Cardiac fibroblast (primary cell): ENCODE measurements around the gene LRRC74A.

Experiments used
- DNase-seq, 2 donors: peaks; one replicate each; pipeline versions ENCODE4 v3.0.0 to v3.0.0-alpha.2; 2010; ENCODE audit warnings: low read depth in 2 of 2
- H3K4me3 ChIP-seq, 2 donors: replicated peaks in 1 of 2; 1 replicate in 1 of 2; 2 replicates in 1 of 2; pipeline ENCODE4 v1.5.1; 2011; ENCODE audit warnings: low read depth in 2 of 2, low read length in 2 of 2, mild to moderate bottlenecking in 2 of 2, moderate library complexity in 1 of 2
- CTCF ChIP-seq: IDR thresholded peaks from one replicate; pipeline ENCODE4 v1.5.1; 2011; ENCODE audit warnings: low read depth, mild to moderate bottlenecking, low read length, inconsistent platforms

LRRC74A gene

GRCh38 chr14:76844223-76844622 lies 18.0 kb downstream of the LRRC74A start:
- DNase-seq = peak; percentile 85
- peak; percentile 52 for TF ChIP-seq CTCF
- no peak overlapping the region for H3K4me3 ChIP-seq

- no peak overlapping the region for H3K4me3 ChIP-seq
- DNase-seq = no peak
Measured at GRCh38 chr14:76846331-76847047, 20.3 kb downstream of the LRRC74A start.

GRCh38 chr14:76848879-76849278 lies 22.7 kb downstream of the LRRC74A start:
- DNase-seq = no peak
- no peak overlapping the region for H3K4me3 ChIP-seq
- TF ChIP-seq CTCF = no peak

More at GRCh38 chr14:76846331-76847047, 20.3 kb downstream of the LRRC74A start:
- no peak for TF ChIP-seq CTCF

- no peak for DNase-seq
- no peak for TF ChIP-seq CTCF
- H3K4me3 ChIP-seq = no peak overlapping the region
Measured at GRCh38 chr14:76855066-76855465, 28.9 kb downstream of the LRRC74A start.

DNA sequence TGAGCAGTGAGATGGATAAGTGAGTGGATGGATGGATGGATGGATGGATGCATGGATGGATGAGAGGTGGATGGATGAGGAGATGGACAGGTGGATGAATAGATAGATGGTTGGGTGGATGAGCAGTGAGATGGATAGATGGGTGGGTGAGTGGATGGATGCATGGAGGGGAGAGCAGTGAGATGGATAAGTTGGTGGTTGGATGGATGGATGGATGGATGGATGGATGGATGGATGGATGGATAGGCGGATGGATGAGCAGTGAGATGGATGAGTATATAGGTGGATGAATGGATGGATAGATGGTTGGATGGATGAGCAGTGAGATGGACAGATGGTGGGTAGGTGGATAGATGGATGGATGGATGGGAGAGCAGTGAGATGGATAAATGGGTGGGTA lies 30.6 kb downstream of the LRRC74A start:
- no peak for DNase-seq
- no peak for TF ChIP-seq CTCF
- H3K4me3 ChIP-seq = no peak overlapping the region

GRCh38 chr14:76861574-76862255 lies 35.5 kb downstream of the LRRC74A start:
- no peak for DNase-seq
- no peak overlapping the region for H3K4me3 ChIP-seq
- TF ChIP-seq CTCF = no peak
